CD4-positive, alpha-beta T cell treated with Interleukin-17A for 1 hour (primary cell): ENCODE measurements around the gene GRID2.

Source experiments
- DNase-seq: peaks from one replicate; pipeline ENCODE4 v3.0.0-alpha.2; 2020

The GRID2 gene

GRCh38 chr4:92535599-92535998, 231.8 kb downstream of the GRID2 start:
- no peak for DNase-seq

- DNase-seq: no peak
These were observed 247.8 kb downstream of the GRID2 start for GRCh38 chr4:92551616-92552015.

DNA sequence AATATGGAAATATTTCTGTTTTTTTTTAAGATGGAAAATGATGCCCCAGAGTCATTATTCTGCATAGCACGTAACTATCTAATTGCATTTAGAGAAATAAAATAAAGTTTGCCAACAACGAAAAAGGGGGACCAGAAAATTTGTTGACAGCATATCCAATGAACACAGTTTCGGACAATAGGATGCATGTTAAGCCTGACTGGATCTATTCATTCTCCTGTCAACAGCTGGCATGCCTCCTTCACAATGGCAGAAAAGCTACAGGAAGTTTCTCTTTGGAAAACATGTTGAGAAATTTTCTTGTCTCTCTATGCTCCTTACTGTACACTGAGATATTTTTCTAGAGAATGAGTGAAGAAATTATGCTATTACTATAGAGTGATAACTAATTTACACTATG, 262.5 kb downstream of the GRID2 start:
- DNase-seq: no peak

GRCh38 chr4:92580816-92581215, 277.1 kb downstream of the GRID2 start:
- DNase-seq: no peak

GRCh38 chr4:92599044-92599443, 295.3 kb downstream of the GRID2 start:
- no peak for DNase-seq

GRCh38 chr4:92600638-92601037, 296.9 kb downstream of the GRID2 start:
- DNase-seq: no peak

- no peak for DNase-seq
These were observed 302.5 kb downstream of the GRID2 start for GRCh38 chr4:92606227-92606626.

GRCh38 chr4:92615049-92615448, 311.3 kb downstream of the GRID2 start:
- no peak for DNase-seq

DNA sequence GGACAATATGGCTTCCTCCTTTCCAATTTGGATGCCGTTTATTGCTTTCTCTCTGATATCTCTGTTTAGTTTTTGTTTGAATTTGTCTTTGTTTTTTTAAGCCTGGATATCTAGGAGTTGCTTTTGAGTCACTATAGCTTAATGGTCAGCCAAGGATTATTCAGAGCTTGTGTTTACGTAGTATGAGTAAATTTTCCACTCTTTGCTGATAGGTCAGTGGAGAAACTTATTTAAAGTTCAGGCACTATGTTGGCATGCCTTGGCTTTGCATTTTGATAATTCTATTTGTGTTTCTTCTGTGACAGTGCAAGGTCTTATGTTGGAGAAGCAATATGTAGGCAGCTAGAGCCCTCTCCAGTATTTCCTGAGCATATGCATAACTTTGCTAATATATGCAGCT, 315.2 kb downstream of the GRID2 start:
- no peak for DNase-seq

GRCh38 chr4:92629302-92629701, 325.5 kb downstream of the GRID2 start:
- DNase-seq: no peak

DNA sequence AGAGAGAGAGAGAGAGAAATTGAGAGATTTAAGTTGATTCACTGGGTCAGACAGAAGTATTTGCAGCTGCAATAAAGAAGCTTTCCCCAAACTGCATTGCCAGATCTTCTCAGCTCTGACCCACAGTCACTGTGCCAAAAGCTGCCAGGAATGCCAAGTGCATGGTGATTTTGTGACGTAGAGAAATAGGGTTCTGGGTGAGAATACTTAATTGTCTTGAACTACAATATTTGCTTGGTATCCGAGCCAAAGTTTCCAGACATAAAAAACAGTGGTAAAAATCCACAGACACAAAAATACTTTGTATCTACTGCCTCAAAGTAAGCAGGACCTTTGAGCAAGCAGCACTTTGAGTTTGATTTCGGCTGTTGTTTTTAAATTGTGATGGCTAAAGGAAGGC, 331.1 kb downstream of the GRID2 start:
- DNase-seq: no peak

GRCh38 chr4:92636038-92636806, 332.5 kb downstream of the GRID2 start:
- no peak for DNase-seq

- no peak for DNase-seq
These were observed 337.6 kb downstream of the GRID2 start for GRCh38 chr4:92641409-92641808.

GRCh38 chr4:92646826-92647225, 343.1 kb downstream of the GRID2 start:
- DNase-seq: no peak

- no peak for DNase-seq
These were observed 347.8 kb downstream of the GRID2 start for GRCh38 chr4:92651536-92651935.

DNA sequence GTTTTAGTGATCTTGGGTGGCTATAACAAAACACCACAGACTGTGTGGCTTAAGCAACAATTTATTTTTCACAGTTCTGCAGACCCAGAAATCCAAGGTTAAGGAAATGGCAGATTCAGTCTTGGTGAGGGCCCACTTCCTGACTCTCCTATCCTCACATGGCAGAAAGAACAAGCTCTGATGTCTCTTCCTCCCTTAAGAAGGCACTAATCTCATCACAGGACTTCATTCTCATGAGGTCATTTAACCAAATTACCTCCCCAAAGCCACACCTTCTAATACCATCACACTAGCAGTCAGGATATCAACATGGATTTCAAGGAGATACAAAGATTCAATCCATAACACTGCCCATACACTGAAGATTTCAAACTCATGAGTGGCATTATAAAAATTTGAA, 350.3 kb downstream of the GRID2 start:
- DNase-seq: no peak

- no peak for DNase-seq
These were observed 353.9 kb downstream of the GRID2 start for GRCh38 chr4:92657695-92658094.

DNA sequence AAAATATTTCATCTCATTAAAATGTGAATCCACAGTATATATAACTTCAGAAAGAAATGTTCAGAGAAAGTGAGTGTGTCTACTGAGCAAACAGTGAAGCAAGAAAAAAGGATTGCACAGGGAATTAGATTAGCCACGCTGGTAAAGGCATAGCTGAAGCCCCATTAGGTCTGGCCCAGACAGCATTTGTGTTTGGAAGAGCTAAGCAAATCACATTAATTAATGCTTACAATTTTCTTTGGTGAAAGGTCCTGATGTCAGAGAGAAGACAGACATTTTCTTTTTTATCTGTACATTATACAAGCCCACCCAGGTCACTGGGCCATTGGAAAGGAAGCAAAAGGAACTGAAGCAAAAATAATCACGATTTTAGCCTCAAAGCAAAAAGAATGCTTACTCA, 354.6 kb downstream of the GRID2 start:
- no peak for DNase-seq

DNA sequence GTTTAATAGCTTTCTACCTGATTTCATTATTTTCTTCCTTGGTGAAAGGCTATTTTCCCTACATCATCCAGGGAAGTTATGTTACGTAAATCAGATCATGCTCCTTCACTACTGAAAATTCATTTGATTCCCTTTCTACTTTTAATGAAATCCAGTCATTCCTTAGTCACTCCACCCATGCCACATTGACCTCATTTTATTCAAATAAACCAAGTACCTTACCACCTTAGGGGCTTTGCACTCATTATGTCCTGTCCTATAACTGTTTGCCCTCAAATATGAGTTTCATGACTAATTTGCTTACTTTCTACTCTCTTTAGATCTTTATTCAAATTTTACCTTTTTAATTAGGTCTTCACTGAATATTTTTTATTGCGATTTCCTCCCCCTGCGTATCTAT, 374.0 kb downstream of the GRID2 start:
- no peak for DNase-seq

DNA sequence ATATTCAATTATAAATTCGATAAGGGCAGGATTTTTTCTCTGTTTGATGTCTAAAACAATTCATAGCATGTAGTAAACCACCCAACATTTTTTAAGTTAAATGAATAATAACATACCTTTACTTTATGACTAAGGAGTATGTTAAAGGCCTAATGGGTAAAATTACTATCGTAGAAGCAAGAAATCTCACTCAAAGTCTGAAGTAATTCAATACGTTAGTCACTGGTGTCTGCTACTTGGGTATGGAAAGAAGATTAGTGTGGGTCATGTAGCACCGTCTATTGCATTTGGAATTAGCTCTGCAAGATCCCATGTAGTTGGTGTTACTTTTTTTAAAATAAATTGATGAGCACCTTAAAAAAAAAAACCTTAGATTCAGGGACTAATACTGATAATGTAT, 374.5 kb downstream of the GRID2 start:
- no peak for DNase-seq

DNA sequence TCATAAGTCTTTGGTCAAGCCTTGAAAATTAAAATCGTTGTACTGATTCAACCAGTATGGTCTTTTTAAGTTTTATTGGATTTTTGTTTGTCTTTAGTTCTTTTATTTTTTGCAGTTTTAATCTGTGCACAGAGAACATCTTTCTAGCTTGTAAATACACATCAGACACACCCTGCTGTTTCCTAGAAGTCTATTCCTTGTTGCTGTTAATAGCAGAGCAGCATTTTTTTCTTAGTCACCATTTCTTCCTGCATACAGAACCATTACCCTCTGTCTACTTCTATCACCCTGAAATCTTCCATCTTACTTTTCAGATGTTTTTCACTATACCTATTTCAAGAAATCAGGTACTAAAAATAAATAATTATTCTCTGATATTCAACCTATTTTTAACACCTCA, 375.4 kb downstream of the GRID2 start:
- DNase-seq: no peak

- DNase-seq: no peak
These were observed 410.9 kb downstream of the GRID2 start for GRCh38 chr4:92714640-92715039.

DNA sequence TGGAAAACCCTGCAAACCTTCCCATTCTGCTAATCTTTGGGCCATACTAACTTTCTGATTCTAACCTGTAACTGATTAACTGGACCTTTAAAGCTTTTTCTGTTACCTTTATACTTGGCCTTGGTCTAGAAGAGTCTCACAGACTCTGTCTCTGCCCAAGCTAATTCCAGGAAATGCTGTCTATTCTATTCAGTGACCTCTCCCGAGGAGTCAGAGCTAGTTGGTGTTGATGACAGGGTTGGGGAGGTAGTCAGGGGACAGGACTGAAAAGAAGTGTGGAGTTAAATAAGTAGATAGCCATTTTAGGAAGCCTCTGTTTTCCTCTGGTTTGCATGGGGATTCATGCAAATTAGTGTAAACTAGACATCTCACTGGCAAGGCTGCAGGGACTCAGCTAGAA, 429.5 kb downstream of the GRID2 start:
- DNase-seq: no peak

DNA sequence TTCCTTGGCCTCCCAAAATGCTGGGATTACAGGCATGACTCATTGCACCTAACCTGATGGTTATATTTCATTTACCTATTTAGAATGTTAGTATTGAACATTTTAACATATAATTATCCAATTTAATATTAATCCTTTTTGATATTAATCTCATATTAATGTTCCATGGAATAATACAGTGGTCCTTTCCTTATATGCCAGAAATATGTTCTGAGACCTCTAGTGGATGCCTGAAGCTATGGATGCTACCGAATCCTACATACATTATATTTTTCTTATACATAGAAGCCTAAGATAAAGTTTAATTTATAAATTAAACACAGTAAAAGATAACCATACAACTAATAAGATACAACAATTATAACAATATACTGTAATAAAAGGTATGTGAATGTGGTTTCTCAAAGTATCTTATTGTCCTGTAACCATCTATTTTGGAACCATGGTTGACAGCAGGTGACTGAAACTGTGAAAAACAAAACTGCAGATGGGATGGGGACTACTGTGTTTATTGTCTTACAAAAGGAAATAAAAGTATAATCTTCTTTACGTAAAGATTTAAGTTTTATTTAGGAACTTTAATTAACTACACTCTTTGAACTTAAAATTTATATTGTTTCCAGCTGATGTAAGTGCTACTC, 431.4 kb downstream of the GRID2 start:
- DNase-seq: no peak

GRCh38 chr4:92760433-92760832, 456.7 kb downstream of the GRID2 start:
- no peak for DNase-seq
